ENCODE data around the gene GLT1D1.

- TF ChIP-seq POLR2AphosphoS5 (IDR thresholded peaks at IDR 0.05; ENCODE audit: low read depth, low read length) (no peak), TAF1 (IDR thresholded peaks at IDR 0.05; ENCODE audit: low read depth, low read length) (no peak), POLR2A (IDR thresholded peaks at IDR 0.05; ENCODE audit: low read depth, low read length) (no peak), SPI1 (IDR thresholded peaks at IDR 0.05; ENCODE audit: low read depth, low read length) (no peak)
Observed at GRCh38 chr12:128933926-128934325, 80.6 kb downstream of the GLT1D1 start.

Data from GM12891 (cell line).